COLO668 (cell line): ENCODE data around the gene PRRC2C.
"Not testable (repeated sequence)": the region's sequence is repeated elsewhere in the genome, so short reads cannot be mapped to it uniquely, and the experiment has no call there.

Experiments used
- DNase-seq: peaks from one replicate; lab custom pipeline; 2025; ENCODE audit not compliant: unreplicated experiment; lab: John Stamatoyannopoulos, UW

The PRRC2C gene

DNA sequence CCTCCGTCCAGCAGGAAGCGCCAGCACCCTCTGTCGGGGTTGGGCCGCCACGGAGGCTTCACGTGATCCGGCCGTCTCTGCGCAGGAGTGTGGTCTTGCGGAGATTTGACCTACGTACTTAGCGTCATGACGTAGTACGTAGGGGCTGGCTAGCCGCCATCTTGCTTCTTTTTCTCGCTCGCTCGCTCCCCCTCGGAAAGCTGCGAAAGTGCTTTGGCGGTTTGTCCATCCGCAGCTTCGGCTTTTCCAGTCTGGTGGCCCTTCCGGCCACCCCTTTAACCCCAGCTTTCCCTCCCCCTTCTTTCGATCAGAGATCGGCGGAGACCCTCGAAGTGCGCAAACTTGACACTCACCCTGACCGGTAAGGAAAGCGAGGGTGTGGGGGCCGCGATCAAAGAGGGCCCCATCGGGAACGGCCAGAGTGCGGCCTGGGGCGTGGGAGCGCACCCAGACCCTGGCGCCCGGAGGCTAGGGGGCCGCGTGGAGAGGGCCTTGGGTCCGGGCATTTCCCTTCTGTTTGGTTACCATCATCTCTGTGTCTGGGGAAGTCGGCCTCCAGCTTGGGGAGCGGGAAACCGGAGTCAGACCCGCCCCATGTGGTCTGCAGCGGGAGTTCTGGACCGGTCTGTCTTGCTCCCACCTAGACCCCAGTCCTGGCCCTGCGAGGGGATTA is at the start of gene PRRC2C:
Gene PRRC2C (plus strand): TSS at position 156 of the 673 bp plus-strand sequence. CDS start 26,559 bp downstream, outside the sequence.
- DNase-seq = peak; percentile 98

DNA sequence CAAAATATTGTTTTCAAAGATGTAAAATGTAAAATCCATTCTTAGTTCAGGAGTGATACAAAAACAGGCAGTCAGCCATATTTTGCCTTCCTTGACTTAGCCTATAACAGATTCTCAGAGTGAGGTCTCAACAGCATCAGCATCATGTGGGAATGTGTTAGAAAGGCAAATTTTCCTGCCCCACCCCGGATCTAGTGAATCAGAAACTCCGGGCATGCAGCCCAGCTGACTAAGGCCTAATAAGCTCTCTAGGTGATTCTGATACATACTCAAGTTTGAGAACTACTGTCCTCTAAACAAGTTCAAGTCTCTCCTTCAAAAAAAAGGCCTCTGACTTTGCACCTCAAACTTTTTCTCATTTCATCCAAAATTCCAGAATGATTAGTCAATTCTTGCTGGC is 46.9 kb upstream of the PRRC2C start:
- no peak for DNase-seq

- DNase-seq = not testable (repeated sequence)
These were observed 45.1 kb upstream of the PRRC2C start for GRCh38 chr1:171440201-171440600.

DNA sequence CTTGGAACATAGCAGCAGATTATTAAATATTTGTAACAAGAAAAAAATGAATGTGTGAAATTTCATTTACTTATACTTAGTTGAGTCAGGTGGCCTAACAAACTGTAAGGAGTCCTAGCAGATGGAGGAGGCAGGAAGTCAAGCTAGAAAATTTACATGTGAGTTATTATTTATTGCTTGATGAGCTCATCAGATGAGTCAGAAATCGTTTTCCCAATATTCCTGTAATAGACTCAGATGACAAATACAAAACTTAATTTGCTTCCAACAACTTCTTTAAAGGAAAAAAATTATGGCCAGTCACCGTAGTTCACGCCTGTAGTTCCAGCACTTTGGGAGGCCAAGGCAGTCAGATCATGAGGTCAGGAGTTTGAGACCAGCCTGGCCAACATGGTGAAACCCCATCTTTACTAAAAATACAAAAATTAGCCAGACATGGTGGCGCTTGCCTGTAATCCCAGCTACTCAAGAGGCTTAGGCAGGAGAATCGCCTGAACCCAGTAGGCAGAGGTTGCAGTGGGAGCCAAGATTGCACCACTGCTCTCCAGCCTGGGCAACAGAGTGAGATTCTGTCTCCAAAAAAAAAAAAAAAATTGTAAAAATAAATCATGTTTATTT is 43.9 kb upstream of the PRRC2C start:
- not testable (repeated sequence) for DNase-seq

- DNase-seq = no peak
These were observed 38.9 kb upstream of the PRRC2C start for GRCh38 chr1:171446386-171446785.

- DNase-seq = no peak
These were observed 29.4 kb upstream of the PRRC2C start for GRCh38 chr1:171455967-171456366.

GRCh38 chr1:171457412-171457811 is 27.9 kb upstream of the PRRC2C start:
- DNase-seq = no peak

DNA sequence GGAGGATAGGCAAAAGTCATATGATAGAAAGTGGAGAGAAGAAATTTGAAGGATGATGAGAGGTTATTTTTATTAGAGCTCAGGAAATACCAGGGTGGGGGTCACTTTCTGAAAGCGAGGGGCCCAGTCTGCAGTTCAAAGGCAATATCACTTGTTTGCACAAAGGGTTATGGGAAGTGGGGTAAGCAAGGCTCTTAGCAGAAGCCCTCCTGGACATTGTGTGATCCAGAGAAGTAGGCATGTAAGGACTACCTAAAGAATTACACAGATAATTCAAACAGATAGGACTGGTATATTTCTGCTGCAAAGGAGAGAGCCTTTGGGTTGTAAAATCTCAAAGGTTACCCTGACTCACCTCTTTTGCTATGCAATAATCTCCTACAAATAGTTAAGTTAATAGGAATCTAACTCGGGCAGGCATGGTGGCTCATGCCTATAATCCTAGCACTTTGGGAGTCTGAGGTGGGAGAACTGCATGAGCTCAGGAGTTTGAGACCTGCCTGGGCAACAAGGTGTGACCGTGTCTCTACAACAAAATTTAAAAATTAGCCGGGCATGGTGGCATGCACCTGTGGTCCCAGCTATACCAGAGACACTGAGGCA is 25.2 kb upstream of the PRRC2C start:
- no peak for DNase-seq

DNA sequence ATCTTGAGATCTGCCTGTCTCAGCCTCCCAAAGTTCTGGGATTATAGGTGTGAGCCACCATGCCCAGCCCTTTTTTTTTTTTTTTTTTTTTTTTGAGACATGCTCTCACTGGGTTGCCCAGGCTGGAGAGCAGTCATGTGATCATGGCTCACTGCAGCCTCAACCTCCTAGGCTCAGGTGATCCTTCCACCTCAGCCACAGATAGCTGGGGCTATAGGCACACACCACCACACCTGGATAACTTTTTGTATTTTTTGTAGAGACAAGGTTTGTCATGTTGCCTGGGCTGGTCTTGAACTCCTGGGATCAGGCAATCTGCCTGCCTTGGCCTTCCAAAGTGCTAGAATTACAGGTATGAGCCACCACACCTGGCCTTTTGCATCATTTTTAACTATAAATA is 17.7 kb upstream of the PRRC2C start:
- no peak for DNase-seq

DNA sequence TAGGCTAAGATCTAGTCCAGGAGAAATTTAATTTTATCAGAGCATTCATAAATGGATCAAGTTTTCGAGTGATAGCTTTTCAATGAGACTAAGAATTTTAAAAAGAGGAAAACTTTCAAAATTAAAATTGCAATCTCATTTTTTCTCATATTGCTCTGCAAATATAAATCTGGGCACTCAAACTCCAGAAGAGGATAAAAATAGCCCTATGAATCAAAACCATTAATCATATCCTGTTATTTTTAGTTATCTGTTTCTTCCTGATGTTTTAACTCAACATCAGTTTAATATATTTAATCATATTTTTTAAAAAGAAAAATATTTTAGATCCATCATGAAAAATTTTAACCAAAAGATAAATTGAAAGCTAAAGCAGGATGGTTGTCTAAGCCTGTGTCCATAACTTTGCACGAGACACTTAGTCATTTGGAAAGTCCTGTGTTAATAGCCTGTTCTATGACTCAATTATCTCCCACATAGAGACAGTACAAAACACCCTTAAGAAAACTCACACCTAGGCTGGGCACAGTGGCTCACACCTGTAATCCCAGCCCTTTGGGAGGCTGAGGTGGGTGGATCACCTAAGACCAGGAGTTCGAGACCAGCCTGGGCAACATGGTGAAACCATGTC is 17.1 kb upstream of the PRRC2C start:
- no peak for DNase-seq

- no peak for DNase-seq
These were observed 14.6 kb upstream of the PRRC2C start for GRCh38 chr1:171470726-171471125.

GRCh38 chr1:171472183-171472647 is 13.1 kb upstream of the PRRC2C start:
- no peak for DNase-seq

- no peak for DNase-seq
These were observed 8.5 kb upstream of the PRRC2C start for GRCh38 chr1:171476829-171477228.

DNA sequence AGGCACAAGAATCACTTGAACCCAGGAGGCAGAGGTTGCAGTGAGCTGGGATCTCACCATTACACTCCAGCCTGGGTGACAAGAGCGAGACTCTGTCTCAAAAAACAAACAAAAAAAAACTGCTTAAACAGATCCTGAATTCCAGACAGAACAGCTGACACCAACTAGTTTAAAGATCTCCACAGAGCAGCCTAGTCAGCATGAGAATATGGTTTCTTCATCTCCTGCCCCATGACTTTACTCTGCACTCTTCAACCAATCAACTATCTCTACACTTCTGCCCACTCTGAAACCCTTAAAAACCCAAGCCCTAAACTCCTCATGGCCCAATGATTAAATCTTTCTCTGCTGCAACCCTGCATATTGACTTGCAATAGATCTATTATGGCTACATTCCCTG is 7.5 kb upstream of the PRRC2C start:
- DNase-seq = no peak

DNA sequence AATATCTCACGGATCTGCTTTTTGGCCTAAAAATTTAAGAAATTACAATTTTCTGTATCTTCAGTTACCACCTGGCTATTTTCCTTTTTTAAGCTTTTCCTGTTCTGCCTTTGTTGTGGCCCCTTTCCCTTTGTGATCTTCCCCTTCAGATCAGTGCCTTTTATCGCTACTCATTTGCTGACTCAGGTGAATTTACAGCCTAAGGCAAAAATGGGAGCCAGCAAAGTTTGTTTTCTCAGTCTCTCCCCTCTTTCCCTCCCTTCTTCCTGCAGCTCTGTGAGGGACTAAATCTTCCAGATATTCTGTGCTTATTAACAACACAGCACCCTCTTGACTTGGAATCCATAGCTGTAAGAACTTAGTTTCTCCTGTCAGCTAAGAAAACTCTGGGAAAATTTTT is 5.3 kb upstream of the PRRC2C start:
- no peak for DNase-seq

GRCh38 chr1:171484760-171485374 is 463 bp upstream of the PRRC2C start:
- DNase-seq = no peak

- DNase-seq = peak; percentile 41
These were observed 754 bp downstream of the PRRC2C start for GRCh38 chr1:171486048-171486519.

- DNase-seq = no peak
These were observed 1.7 kb downstream of the PRRC2C start for GRCh38 chr1:171487038-171487437.

DNA sequence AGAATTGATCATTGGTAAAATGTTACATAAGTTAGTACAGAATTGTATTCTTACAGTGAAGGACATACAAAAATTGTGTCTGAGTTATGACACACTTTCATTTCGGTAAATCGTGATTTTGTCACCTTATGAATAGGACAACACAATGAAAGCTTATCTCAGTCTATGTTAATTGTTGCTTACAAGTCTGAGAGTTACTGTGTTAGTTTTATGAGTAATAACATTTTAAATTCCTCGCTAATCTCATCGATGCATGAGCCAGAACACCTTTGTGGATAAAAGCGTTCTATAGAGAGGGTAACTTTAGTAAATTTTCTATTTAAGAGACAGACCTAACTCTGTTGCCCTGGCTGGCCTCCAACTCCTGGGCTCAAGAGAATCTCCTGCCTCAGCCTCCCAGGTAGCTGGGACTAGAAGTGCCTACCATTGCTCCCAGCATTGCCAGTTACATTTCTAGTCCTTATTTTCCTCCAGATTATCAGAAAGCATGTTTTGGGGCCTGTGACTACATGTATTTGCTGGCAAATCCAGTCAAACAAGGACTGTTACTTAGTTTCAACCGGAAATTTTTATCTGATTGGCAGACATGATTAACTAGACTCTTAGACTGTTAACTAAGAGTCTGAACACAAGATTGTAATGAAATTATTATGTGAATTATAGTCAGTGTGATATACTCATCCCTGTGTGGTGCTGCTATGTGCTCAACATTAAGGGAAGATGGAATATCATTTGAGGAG is 3.0 kb downstream of the PRRC2C start:
- DNase-seq = no peak

DNA sequence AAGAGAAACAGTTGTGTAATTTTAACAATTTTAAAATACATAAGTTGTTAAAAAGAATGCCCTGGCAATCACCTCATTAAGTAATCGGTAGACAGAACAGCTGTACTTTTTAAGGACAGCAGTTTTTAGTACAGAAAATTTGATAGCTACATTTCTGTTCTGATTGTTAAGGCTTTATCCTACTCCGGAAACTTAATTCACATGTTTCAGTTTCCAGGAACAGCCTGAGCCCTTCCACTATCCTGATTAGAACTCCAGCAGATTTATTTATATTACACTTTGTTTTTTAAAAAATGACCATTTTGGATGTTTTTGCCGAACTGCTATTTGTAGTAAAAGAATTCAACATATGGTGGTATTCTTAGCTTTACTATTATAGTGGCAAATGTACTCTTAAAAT is 8.7 kb downstream of the PRRC2C start:
- DNase-seq = no peak

DNA sequence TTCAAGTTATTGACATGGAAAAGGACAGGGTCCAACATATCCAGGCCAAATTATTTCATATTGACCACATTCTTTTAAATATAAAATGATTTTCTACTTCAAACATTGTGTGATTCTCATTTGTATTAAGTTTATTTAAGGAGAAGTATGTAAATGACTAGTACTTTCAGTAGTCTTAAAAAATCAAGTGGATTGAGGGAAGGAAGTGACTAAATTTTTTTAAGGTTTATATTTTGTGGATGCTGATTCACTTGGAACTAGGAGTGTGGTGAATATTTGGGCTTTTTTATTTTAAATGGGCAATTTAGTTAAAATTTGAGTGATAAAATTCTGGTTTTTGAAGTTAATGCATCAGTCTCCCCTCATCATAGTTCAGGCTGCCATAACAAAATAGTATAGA is 10.1 kb downstream of the PRRC2C start:
- DNase-seq = no peak
